Activated naive CD4-positive, alpha-beta T cell treated with anti-CD3 and anti-CD28 coated beads, Interleukin-2, amount 50 U/mL, for 16 hours (primary cell): ENCODE measurements around the gene DEDD2.

Experiments
- DNase-seq: peaks from one replicate; pipeline ENCODE4 v3.0.0-alpha.2; 2020

The DEDD2 gene

DNA sequence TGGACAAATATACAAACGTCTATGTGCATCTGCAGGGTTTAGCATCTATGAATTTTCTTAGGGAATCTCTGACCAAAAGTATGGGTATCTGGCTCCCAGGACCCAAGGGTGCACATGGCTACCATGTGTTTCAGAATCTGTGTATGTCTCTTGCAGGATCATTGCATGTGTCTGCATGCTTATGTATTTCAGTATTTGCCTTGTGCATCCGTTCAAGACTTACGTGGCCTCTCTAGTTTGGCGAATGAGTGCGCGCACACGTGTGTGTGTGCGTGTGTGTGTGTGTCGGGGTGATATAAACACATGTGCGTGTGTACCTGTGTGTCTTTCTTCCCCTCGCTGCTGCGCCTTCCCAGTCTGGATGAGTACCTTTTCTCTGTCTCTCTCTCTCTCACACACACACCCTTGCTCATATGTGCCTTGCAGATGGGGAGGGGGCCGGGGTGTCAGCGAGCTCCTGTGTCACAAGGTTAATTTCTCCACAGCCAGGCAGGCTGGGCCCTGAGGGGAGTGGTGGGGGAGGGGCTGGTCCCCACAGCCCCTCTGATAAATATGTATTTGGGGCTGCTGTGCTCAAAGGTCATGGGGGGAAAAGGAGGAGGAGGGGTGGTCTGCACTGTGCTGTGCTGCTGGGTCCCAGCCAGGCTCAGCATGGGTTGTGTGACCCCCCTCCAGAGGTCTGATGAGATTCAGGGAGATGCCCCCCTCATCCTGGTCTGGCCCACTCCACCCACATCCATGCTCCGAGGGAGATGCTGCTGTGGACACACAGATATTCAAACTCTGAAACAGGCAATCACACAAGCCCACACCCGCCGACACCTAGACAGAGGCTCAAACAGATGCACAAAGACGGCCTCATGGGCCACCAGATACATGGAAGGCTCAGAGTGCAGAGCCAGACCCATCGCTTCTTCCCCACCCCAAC is 47.7 kb downstream of the DEDD2 start:
- no peak for DNase-seq

DNA sequence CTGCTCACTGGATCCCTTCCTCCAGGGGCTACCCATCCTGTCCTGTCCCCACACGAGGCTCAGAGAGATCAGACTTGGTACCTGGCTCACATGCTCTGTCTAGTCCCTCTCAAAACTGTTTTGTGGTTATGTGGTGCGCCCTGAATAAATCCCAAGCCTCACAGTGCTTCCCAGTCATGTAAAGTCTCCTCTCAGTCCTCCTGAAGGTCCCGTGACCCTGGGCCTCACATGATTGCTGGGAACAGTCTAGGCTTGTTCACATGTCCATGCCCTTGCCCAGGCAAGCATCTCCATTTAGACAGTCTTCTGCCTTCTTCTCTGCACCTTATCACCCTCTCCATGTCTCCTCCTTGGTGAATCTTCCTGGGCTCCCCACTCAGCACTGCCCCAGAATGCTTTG is 49.3 kb downstream of the DEDD2 start:
- no peak for DNase-seq

DNA sequence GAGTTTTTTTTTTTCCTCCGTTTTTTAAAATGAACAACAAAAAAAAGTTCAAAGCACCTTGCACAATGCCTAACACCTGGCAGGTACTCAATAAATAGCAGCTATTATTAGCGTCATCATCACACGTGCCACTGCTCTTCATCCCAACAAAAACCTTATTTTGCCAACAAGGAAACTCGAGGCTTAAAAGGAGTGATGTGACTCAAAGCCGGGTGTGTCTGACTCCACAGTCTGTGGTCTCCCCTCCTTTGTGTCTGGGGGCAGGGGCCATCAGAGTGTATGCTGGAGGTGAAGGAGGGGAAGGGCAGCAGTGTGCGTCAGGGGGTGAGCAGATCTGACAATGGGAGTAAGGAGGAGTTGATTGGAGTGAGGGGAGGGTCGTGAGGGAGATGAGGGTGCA is 51.2 kb downstream of the DEDD2 start:
- no peak for DNase-seq

DNA sequence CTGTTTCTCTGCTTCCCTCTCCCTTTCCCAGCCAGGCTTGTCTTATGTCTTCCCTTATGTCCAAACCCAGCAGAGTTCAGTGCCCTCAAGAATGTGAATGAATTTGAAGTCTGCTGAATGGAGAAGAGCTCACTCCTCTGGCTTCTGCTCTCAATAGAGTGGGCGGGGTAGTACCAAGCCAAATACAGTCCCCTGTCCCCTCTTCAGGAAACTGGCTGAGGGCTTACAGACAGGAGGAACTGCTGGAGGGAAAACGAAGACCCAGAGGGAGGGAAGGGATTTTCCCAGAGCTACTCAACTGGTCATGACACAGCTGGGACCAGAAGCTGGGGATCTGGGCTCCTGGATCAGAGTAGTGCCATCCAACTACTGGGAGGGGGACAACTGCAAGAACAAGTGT is 52.3 kb downstream of the DEDD2 start:
- no peak for DNase-seq

DNA sequence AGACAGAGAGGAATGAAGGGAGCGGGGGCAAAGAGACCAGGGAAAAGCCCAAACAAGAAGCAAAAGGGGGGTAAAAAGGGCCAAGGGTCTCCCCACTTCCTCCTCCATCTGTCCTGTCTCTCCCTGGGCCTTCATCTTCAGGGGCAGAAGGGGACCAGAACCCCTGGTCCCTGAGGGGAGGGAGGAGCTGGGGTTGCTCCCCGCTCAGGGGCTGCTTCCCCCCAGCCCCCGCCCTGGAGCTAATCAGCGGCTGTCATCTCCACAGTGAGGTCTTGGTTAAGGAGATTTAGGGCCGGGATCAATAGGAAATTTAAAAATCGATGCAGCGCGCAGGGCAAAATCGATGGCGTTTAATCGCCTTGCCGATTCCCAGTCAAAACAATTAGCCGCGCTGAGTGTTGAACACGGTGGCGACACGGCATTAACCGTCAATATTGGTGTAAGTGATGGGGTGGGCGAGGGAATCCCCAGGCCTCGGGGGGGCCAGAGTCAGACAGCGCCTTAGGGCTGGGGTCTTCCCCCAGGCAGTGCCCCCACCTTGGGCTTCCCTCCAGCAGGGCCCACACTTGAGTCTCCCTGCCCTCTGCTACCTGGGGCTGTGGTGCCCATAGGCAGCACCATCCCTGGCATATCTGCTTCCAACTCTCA is 55.7 kb downstream of the DEDD2 start:
- no peak for DNase-seq

DNA sequence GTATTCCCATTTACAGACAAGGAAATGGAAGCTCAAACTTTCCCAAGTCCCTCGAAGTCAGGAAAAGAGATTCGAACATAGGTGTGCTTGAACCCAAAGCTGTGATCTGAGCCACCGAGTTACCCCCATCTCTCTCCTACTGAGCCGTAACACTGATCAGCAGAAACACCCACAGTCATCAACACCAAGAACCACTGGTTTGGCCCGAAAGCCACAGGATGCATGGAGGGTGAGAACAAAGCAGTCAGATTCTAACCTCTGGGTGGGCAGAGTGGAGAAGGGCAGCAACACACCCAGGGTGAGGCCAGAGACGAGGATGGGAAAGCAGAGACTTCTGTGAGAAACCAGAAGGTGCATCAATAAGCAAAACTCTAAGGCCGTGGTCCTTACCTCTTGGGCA is 57.5 kb downstream of the DEDD2 start:
- DNase-seq: no peak

DNA sequence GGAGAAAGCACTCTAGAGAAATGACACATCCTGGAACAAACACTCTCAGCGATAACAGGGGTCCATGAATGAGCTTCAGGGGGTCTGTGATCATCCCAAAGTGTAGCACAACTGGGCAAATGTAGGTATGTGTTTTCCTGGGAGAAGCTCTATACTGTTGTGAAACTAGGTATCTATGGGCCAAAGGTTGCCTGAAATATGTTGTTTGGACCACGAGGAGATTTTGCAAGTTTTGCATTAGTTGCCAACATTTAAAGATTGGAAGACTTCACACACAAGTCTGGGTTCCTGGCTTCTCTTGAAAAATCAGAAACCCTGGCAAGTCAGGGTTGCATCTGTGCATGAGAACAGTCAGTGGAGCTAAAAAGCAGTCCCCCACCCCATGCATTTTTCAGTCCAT is 58.6 kb downstream of the DEDD2 start:
- no peak for DNase-seq

DNA sequence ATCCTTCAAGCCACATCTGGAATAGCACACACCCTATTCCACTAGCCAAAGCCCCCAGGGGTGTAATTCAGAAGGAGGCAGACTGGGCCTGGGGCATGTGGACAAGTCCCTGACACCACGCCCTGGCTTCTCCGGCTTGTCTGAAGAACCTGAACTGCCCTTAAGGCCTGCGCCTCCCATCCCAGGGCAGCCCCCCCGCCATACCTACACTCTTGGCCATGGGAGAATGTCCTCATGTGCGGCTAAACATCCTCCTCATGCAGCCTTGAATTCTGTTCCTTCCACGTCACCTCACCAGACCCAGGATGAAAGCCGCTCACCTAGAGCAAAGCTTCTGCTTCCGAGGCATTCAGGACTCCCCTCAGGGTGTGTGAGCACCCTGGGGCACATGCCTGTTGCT is 60.9 kb downstream of the DEDD2 start:
- DNase-seq: no peak

DNA sequence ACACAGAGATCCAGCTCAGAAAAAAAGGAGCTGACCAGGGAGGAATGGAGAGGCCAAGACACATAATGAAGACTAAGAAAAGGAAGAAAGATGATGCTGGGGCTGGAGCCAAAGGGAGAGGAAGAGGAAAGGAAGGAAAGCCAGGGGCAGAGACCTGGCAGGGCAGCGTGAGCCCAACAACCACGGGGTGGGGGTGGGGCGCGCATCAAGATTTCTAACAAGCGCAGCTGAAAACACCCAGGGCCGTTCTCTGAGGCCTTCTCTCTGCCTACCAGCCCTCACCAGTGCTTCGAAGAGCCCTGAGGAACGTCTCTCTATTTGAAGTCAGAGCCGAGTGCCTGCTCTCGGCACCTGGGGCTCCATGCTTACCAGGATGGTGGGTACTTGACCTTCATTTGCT is 61.7 kb downstream of the DEDD2 start:
- no peak for DNase-seq

DNA sequence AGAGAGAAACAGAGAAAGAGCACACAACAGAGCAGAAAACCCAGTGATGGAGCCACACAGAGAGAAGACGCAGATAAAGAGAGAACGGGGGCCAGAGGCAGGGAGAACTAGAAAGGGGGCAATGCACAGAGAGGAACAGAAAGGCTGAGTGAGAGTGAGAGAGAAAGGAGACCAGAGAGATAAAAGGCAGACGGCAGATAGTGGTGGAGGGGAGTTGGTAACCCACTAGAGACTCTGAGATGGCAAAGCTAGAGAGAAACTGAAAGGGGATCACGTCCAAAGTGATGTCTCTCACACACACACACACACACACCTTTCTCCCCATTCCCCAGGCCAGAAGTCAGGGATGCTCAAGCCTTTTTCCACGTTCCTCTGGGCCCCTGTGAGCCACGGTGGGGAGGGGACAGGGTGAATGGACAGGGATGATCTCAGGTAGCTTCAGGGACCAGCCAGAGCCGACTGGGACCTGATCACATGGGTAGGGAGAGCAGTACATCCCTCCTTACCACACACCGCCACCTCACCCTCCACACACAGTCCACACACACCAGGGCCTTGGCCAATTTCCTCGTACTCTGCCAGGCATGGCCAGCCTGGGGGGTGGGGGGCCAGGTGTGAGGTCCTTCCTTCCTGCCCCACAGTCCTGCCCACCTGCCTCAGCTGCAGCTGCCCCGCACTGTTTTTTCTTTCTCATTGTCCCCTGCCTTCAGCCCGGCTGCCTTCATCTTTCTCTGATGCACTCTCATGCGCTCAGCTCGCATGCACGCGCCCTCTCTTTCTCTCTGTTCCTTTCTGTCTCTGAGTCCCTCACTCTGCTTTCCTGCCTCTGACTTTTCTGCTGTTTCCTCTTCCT is 62.8 kb downstream of the DEDD2 start:
- DNase-seq: no peak

DNA sequence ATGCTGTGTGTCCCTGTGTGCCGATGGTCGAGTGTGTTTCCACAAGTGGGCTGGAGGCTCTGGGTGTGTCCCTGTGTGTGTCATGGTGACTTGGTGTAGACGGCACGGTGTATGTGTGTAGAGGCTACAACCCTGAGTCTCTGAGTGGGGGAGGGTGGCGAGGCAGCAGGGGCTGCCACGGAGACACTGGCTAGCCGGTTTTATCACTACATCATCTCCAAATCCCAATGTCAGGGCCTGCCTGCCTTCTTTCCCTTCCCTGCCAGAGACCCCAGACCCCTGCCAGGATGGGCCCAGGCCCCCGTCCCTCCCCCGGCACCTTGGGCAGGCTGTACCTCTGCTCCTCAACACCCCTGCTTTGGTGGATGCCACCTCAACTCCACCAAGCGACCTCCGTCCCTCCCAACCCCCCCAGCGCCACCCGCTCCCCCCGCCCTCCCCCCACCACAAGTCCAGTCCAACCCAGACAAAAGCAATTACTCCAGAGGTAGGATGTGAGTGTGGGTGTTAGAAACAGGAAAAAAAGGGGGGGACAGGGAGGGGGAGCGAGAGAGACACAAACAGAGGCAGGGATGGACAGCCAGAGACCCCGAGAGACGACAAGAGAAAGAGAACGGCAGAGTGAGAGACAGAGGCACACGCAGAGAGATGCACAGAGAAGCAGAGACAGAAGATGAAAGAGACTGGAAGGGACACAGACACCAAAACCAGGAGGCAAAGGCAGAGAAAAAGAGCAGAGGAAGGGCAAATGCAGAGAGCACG is 63.6 kb downstream of the DEDD2 start:
- no peak for DNase-seq

DNA sequence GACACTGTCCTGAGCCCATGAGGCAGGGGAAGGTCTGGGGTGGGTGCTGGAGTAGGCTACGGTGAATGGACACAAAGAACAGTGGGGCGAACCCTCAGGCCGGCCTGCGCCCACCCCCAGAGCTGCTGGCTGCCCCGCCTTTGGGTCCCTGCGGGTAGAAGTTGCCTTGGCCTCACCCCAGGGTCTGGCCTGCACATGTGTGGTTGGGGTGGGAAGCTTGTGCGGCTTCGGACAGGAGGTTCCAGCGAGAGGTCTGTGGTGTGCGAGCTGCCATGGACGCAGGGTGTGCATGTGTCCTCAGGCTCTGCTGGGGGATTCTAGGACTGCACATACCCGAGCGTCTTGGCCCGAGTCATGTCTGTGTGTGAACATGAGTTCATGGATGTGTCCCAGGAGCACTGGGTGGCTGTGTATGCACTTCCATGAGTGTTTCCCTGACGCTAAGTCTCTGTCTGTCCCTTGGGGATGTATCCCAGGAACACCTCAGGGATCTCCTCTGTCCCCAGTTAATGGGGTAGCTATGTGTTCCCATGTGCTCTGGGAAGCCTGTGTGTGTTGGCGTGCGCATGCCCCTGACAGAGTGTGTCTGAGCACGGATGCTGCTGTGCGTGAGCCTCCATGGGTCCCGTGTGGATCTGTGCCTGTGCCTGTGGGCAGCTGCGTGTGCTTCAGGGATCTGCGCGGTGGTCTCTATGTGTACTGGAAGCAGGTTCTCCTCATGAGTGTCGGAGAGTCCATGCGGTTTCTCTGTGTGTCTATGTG is 64.4 kb downstream of the DEDD2 start:
- DNase-seq: no peak

DNA sequence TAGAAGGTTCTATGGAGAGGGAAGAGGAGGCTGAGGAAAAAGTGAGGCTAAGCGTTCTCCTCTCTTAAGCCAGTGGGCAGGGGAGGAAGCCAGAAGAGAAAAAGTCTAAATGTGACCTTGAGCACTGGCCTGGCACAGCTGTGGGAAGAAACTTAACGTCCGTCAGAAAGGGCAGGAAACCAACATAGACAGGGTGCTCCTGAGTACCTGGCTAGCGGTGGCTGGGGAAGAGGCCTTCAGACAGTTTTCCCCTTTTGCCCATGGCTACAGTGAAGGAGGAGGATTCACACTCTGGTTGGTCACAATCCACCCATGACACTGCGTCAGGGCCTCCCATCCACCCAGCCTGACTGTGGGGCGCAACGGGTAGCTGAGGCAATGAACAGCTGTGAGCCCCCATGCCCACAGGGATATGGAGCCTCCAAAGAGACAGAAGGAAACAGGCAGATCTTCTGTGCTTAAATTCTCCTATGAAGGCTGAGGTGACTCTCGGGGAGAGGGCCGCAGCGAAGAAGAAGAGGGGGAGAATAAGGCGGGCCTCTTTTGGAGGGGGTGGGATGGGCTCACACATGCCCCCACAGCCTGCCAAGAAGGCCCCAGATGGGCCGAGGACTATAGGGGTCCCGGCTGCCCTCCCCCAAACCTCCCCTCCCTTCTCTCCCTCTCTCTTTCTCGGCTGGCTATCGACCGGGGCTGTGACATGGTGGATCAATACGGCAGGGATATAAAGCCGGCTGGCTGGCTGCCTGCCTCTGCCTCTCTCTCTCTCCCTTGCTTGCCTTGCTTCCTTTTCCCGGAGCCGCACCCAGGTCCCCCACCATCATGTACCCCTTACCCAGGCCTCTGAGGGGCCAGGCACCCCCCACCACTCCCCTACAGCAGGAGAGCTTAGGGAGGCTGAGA is 65.4 kb downstream of the DEDD2 start:
- no peak for DNase-seq

DNA sequence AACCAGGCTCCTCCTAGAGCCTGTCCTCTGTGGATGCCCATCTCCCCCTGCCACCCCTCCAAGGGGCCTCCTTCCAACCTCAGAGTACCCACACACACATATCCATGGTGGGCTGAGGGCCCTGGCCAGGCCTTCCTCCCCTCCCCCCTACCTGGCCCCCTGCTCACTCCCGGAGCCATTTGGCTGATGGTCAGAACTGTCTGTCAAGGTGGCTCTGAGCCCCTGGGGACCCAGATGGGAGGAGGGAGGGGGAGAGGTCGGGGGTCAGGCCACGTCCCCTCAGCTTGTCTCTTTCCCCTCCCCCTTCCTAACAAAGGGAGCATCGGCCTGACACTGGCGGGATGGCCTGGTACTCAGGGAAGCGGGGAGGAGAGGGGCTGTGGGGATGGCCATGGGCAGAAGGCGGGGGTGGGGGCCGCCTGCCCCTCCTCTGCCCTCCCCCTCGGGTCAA is 66.5 kb downstream of the DEDD2 start:
- DNase-seq: no peak

DNA sequence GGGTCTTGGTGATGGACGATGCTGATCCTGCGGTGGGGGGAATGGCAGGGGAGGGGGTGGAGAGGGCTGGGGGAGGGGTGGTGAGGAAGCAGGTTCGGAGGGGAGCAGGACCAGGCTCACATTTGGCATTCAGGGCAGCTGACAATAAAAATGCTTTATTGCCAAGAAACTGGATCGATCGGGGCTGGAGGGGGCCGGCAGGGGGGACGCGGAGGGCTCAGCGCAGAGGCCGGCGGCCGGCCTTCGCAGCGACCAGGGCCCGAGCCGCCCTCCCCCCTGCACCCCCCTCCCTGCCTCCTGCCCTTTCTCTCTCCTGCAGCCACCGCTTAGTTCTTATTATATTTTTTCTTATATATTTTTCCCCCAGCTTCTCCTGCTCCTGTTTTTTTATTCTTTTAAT is 67.1 kb downstream of the DEDD2 start:
- no peak for DNase-seq

DNA sequence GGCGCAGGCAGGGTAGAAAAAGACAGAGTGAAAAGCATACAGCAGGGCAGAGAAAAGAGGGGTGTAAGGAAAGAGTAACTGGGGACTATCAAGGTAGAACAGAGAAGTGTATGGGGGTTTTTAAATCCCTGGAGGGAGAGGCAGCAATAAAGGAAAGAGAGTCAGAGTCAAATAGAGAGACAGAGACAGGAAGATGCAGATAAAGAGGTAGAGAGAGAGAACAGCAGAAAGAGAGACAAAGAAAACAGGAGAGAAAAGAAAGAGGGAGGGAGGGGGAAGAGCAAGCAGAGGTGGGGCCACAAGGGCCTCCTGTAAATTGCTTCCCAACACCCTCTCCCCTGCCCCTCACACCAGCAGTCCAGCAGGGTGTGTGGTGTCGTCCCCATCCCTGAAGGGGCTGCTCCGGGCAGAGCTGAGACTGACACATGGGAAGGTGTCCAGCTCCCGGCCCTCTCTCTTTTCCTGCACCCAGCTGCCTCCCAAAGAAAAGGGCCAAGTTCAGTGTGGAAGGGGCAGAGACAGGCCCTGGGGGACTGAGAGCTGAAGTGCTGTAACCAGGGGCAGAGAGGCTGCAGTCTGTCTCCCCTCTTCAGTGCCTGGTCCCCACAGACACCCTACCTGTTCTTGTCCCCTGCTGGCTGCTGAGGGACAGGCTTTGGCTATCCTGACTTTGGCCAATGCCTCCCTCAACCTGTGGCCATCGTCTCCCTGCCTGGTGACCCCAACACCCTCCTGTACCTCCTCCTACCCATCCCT is 67.9 kb downstream of the DEDD2 start:
- no peak for DNase-seq
